Erythroblast (primary cell): ENCODE data around the gene ABHD2.

ENCODE experiments used
- GATA1 ChIP-seq: IDR thresholded peaks from 2 replicates; pipeline ENCODE4 v1.6.1; 2011; ENCODE audit warnings: low read depth, mild to moderate bottlenecking, control low read depth, low read length, moderate library complexity
- POLR2A ChIP-seq: IDR thresholded peaks from 2 replicates; pipeline ENCODE4 v1.6.1; 2011; ENCODE audit warnings: mild to moderate bottlenecking, low read length

DNA sequence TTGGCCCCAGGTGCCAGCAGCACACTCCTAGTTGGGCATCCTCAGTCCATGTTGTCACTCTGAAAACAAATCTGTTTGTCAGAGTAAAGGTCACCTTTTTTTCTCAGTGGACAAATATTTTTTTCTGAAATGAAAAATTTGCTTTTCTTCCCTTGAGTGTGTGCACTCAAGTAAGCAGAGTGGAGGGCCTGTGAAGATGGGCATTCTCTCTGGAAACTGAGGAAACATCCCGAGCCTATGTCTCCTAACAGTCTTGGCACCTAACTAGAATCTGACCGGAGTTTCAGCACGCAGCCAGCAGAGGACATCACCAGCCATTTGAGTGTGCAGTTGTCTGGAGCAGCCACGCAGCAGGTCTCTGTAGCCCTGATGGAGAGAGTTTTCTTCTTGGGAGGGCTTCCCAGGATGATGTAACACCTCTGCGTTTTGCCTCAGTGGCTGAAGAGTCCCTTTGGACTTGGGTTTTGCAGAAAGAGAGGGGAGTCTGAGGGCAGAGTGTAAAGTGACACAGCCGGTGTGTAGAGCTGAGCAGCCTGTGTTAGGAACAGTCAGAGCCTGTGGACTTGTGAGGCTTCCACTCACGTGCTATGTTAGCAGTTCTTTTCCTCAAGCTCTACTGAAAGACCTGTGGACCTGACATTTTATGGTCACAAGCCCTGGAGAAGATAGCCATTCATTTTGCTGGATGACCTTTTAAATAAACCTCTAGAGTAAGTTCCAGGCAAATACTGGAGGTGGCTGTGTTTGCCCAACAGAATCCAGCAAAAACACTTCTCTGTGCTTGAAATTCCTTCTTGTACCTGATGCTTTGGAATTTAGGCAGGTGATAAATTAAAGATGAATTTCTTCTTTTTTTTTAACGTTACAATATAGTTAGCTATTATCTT is 51.6 kb downstream of the ABHD2 start:
- TF ChIP-seq POLR2A, result no peak
- TF ChIP-seq GATA1, result no peak
